HFFc6 (cell line): ENCODE measurements around the gene TENM4. TPM values are rescaled to one million over a fixed set of nuclear protein-coding genes. Genes with fewer than 3 reads are reported as not detected.

Experiments used
- DNase-seq: peaks from one replicate; pipeline ENCODE4 v3.0.0-alpha.2; 2018
- H3K27ac Mint-ChIP-seq: 2 replicates; pipeline ENCODE4 v1.8.0; 2020; ENCODE audit warnings: mild to moderate bottlenecking, mixed read lengths
- H3K27me3 Mint-ChIP-seq: 2 replicates; pipeline ENCODE4 v1.8.0; 2021; ENCODE audit warnings: mild to moderate bottlenecking, moderate library complexity, mixed read lengths; ENCODE audit not compliant: insufficient read depth
- H3K36me3 Mint-ChIP-seq: 2 replicates; pipeline ENCODE4 v1.8.0; 2021; ENCODE audit warnings: low read depth, mixed read lengths
- H3K4me1 Mint-ChIP-seq: 2 replicates; pipeline ENCODE4 v1.8.0; 2020; ENCODE audit warnings: low read depth, mixed read lengths
- H3K4me3 Mint-ChIP-seq: 2 replicates; pipeline ENCODE4 v1.8.0; 2020; ENCODE audit warnings: mild to moderate bottlenecking, moderate library complexity, mixed read lengths
- H3K9me3 Mint-ChIP-seq: 2 replicates; pipeline ENCODE4 v1.8.0; 2020; ENCODE audit warnings: mild to moderate bottlenecking, mixed read lengths
- CTCF ChIP-seq: fragments of 200-600 bp; sonication (generic); IDR thresholded peaks from 2 replicates; pipeline ENCODE4 v1.5.0; 2021; ENCODE audit warnings: antibody characterized with exemption, mild to moderate bottlenecking
- total RNA-seq, 6 experiments: library from RNA; stranded (reverse); fragmentation: NEBNext Ultra II Directional; extraction: Animal tissue kit (Norgen Biotek cat#: 25700); gene quantifications; 2 replicates in 1 of 6; 3 replicates in 5 of 6; pipeline ENCODE4 v1.2.3, GENCODE V29; 2021

TENM4 gene
- total RNA-seq, 6 experiments from 2014 or later = 20.9 to 45.5 (median 26.5) TPM

- Mint-ChIP-seq H3K36me3 (no peaks in the 10 kb centered on the region), H3K27me3 (no peaks in the 10 kb centered on the region; the same call in 1 of the 2 replicates), H3K4me3 (no peak overlapping the region), H3K9me3 (no peaks in the 10 kb centered on the region), H3K4me1 (peaks cover 12% of the 10 kb centered on the region), H3K27ac (no peak overlapping the region)
- DNase-seq = no peak
- TF ChIP-seq CTCF = no peak
Measured at GRCh38 chr11:79044201-79044600, 396.6 kb downstream of the TENM4 start.

GRCh38 chr11:79043726-79044125 lies 397.1 kb downstream of the TENM4 start:
- Mint-ChIP-seq H3K9me3 (no peaks in the 10 kb centered on the region), H3K4me1 (peaks cover 12% of the 10 kb centered on the region), H3K4me3 (no peak overlapping the region), H3K27ac (no peak overlapping the region), H3K36me3 (no peaks in the 10 kb centered on the region), H3K27me3 (no peaks in the 10 kb centered on the region; the same call in 1 of the 2 replicates)
- TF ChIP-seq CTCF = no peak
- no peak for DNase-seq

GRCh38 chr11:79042824-79043223 lies 398.0 kb downstream of the TENM4 start:
- no peaks in the 10 kb centered on the region for H3K36me3 Mint-ChIP-seq
- no peak overlapping the region for H3K27ac Mint-ChIP-seq
- no peaks in the 10 kb centered on the region for H3K9me3 Mint-ChIP-seq
- no peaks in the 10 kb centered on the region; the same call in 1 of the 2 replicates for H3K27me3 Mint-ChIP-seq
- DNase-seq = no peak
- H3K4me1 Mint-ChIP-seq = peaks cover 12% of the 10 kb centered on the region
- no peak overlapping the region for H3K4me3 Mint-ChIP-seq
- no peak for TF ChIP-seq CTCF

GRCh38 chr11:79040348-79040747 lies 400.5 kb downstream of the TENM4 start:
- no peaks in the 10 kb centered on the region for H3K4me1 Mint-ChIP-seq
- H3K27me3 Mint-ChIP-seq = peaks cover 2% of the 10 kb centered on the region; the same call in 1 of the 2 replicates
- no peaks in the 10 kb centered on the region for H3K36me3 Mint-ChIP-seq
- DNase-seq = no peak
- H3K9me3 Mint-ChIP-seq = no peaks in the 10 kb centered on the region
- H3K27ac Mint-ChIP-seq = no peak overlapping the region
- H3K4me3 Mint-ChIP-seq = no peak overlapping the region
- TF ChIP-seq CTCF = no peak

GRCh38 chr11:79039122-79039521 lies 401.7 kb downstream of the TENM4 start:
- Mint-ChIP-seq H3K4me1 (no peaks in the 10 kb centered on the region), H3K27me3 (peaks cover 2% of the 10 kb centered on the region; the same call in 1 of the 2 replicates), H3K36me3 (no peaks in the 10 kb centered on the region), H3K9me3 (no peaks in the 10 kb centered on the region), H3K27ac (no peak overlapping the region), H3K4me3 (no peak overlapping the region)
- TF ChIP-seq CTCF = no peak
- no peak for DNase-seq

GRCh38 chr11:79035881-79036280 lies 404.9 kb downstream of the TENM4 start:
- no peak for DNase-seq
- Mint-ChIP-seq H3K36me3 (no peaks in the 10 kb centered on the region), H3K27ac (no peak overlapping the region), H3K27me3 (peaks cover 2% of the 10 kb centered on the region), H3K9me3 (no peaks in the 10 kb centered on the region), H3K4me1 (no peaks in the 10 kb centered on the region), H3K4me3 (no peak overlapping the region)
- TF ChIP-seq CTCF = no peak
